ENCODE data around the gene LTC4S.

LTC4S gene

GRCh38 chr5:179769796-179770195 is 24.0 kb upstream of the LTC4S start:
- Histone ChIP-seq H3K4me3 (ENCODE audit: low read depth in 1 of 2, low read length in 2 of 2) (no peak overlapping the region), H3K9ac (ENCODE audit: low read depth, low read length) (no peak overlapping the region), H3K36me3 (ENCODE audit: insufficient read depth, low read length) (peaks cover 98% of the 10 kb centered on the region), H3K27ac (ENCODE audit: low read length) (no peak overlapping the region), H3K4me1 (ENCODE audit: insufficient read depth, low read length) (no peaks in the 10 kb centered on the region), H2AFZ (ENCODE audit: low read depth, low read length) (no peak overlapping the region), H4K20me1 (ENCODE audit: insufficient read depth, low read length) (peaks cover 34% of the 10 kb centered on the region), H3K27me3 (ENCODE audit: insufficient read depth, low read length, poor library complexity) (no peaks in the 10 kb centered on the region), H3K4me2 (ENCODE audit: insufficient read depth, low read length) (no peak overlapping the region), H3K9me3 (ENCODE audit: insufficient read depth, low read length, severe bottlenecking) (no peaks in the 10 kb centered on the region), H3K79me2 (ENCODE audit: insufficient read depth, low read length) (peaks cover 32% of the 10 kb centered on the region)
- DNase-seq (no peak), ATAC-seq (ENCODE audit: insufficient read depth, low read depth) (no peak)
- TF ChIP-seq CTCF (IDR thresholded peaks at IDR 0.05; ENCODE audit: borderline replicate concordance, extremely low read depth, low read length, poor library complexity, severe bottlenecking) (no peak), EZH2 (IDR thresholded peaks at IDR 0.05; ENCODE audit: borderline replicate concordance, low read depth, low read length, severe bottlenecking) (no peak)

DNA sequence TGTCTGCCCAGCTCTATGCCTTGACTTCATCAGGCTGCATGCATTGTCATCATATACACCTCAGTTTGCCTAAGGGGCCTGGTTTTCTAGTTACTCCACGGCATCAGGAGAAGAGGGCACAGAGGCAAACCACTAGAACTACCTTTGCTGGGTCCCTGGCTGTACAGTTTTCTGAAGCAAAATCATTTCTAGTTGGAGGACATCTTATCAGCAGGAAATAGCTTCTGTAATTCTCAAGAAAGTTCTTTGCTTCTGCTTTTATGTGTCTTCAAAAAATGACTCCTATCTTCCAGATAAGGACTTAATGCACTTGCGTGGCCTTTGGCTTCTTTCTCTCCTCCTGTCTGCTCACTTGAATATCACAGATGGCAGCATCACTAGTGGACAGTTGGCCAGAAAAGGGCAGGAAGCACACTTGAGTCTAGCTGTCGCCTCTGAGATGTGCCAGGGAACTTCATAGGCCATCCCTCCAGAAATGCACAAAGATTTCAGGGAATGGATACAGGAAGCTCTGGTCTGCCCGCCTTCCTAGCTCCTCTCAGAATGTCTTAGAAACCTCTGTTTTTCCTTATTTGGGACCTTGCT is 22.4 kb upstream of the LTC4S start:
- H4K20me1 ChIP-seq (ENCODE audit: insufficient read depth, low read length), result peaks cover 19% of the 10 kb centered on the region
- TF ChIP-seq CTCF (IDR thresholded peaks at IDR 0.05; ENCODE audit: borderline replicate concordance, extremely low read depth, low read length, poor library complexity, severe bottlenecking) (no peak), EZH2 (IDR thresholded peaks at IDR 0.05; ENCODE audit: borderline replicate concordance, low read depth, low read length, severe bottlenecking) (no peak)
- H3K9ac ChIP-seq (ENCODE audit: low read depth, low read length), result no peak overlapping the region
- no peaks in the 10 kb centered on the region for H3K27me3 ChIP-seq (ENCODE audit: insufficient read depth, low read length, poor library complexity)
- H3K4me2 ChIP-seq (ENCODE audit: insufficient read depth, low read length), result no peak overlapping the region
- H3K27ac ChIP-seq (ENCODE audit: low read length), result no peak overlapping the region
- peaks cover 99% of the 10 kb centered on the region for H3K36me3 ChIP-seq (ENCODE audit: insufficient read depth, low read length)
- H3K4me3 ChIP-seq (ENCODE audit: low read depth in 1 of 2, low read length in 2 of 2), result no peak overlapping the region
- no peaks in the 10 kb centered on the region for H3K4me1 ChIP-seq (ENCODE audit: insufficient read depth, low read length)
- no peaks in the 10 kb centered on the region for H3K9me3 ChIP-seq (ENCODE audit: insufficient read depth, low read length, severe bottlenecking)
- DNase-seq, result no peak
- no peak for ATAC-seq (ENCODE audit: insufficient read depth, low read depth)
- H3K79me2 ChIP-seq (ENCODE audit: insufficient read depth, low read length), result peaks cover 16% of the 10 kb centered on the region
- no peak overlapping the region for H2AFZ ChIP-seq (ENCODE audit: low read depth, low read length)

- H3K9me3 ChIP-seq (ENCODE audit: insufficient read depth, low read length, severe bottlenecking), result no peaks in the 10 kb centered on the region
- H3K79me2 ChIP-seq (ENCODE audit: insufficient read depth, low read length), result peaks cover 6% of the 10 kb centered on the region
- H3K4me1 ChIP-seq (ENCODE audit: insufficient read depth, low read length), result no peaks in the 10 kb centered on the region
- ATAC-seq (ENCODE audit: insufficient read depth, low read depth) (no peak), DNase-seq (no peak)
- H3K9ac ChIP-seq (ENCODE audit: low read depth, low read length), result no peak overlapping the region
- no peaks in the 10 kb centered on the region for H3K27me3 ChIP-seq (ENCODE audit: insufficient read depth, low read length, poor library complexity)
- H3K36me3 ChIP-seq (ENCODE audit: insufficient read depth, low read length), result peaks cover 96% of the 10 kb centered on the region
- H3K4me2 ChIP-seq (ENCODE audit: insufficient read depth, low read length), result no peak overlapping the region
- H3K27ac ChIP-seq (ENCODE audit: low read length), result no peak overlapping the region
- TF ChIP-seq CTCF (IDR thresholded peaks at IDR 0.05; ENCODE audit: borderline replicate concordance, extremely low read depth, low read length, poor library complexity, severe bottlenecking), result no peak
- no peak for TF ChIP-seq EZH2 (IDR thresholded peaks at IDR 0.05; ENCODE audit: borderline replicate concordance, low read depth, low read length, severe bottlenecking)
- H2AFZ ChIP-seq (ENCODE audit: low read depth, low read length), result no peak overlapping the region
- no peak overlapping the region for H3K4me3 ChIP-seq (ENCODE audit: low read depth in 1 of 2, low read length in 2 of 2)
- peaks cover 12% of the 10 kb centered on the region for H4K20me1 ChIP-seq (ENCODE audit: insufficient read depth, low read length)
Measured at GRCh38 chr5:179772351-179772750, 21.4 kb upstream of the LTC4S start.

- ATAC-seq (ENCODE audit: insufficient read depth, low read depth), result no peak
- Histone ChIP-seq H3K4me3 (ENCODE audit: low read depth in 1 of 2, low read length in 2 of 2) (no peak overlapping the region), H3K27me3 (ENCODE audit: insufficient read depth, low read length, poor library complexity) (no peaks in the 10 kb centered on the region), H3K36me3 (ENCODE audit: insufficient read depth, low read length) (peaks cover 97% of the 10 kb centered on the region), H3K9me3 (ENCODE audit: insufficient read depth, low read length, severe bottlenecking) (no peaks in the 10 kb centered on the region), H4K20me1 (ENCODE audit: insufficient read depth, low read length) (peaks cover 8% of the 10 kb centered on the region), H3K4me2 (ENCODE audit: insufficient read depth, low read length) (no peak overlapping the region), H3K4me1 (ENCODE audit: insufficient read depth, low read length) (no peaks in the 10 kb centered on the region), H3K27ac (ENCODE audit: low read length) (no peak overlapping the region), H2AFZ (ENCODE audit: low read depth, low read length) (no peak overlapping the region), H3K79me2 (ENCODE audit: insufficient read depth, low read length) (no peaks in the 10 kb centered on the region), H3K9ac (ENCODE audit: low read depth, low read length) (no peak overlapping the region)
- no peak for DNase-seq
- TF ChIP-seq CTCF (IDR thresholded peaks at IDR 0.05; ENCODE audit: borderline replicate concordance, extremely low read depth, low read length, poor library complexity, severe bottlenecking), result no peak
- TF ChIP-seq EZH2 (IDR thresholded peaks at IDR 0.05; ENCODE audit: borderline replicate concordance, low read depth, low read length, severe bottlenecking), result no peak
Measured at GRCh38 chr5:179773686-179774040, 20.1 kb upstream of the LTC4S start.
